ENCODE measurements around the gene APLF.

DNA sequence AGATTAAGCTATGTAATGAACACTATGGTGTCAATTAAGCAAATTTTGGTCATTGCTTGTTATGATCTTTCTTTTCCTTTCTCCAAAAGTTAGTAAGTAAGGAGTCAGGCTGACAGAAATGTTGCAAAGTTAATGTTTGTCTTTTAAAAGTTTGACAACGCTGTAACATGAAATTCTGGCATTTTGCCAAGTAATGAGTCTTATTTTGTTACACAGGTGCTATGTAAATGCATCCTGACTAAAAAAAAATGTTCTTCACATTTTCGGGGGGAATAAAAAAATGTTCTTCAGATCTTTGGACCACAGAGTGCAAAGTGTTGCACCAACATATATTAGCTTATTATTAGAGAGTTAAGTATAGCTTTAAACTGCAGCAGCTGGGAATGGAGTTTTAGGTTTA, 121.2 kb downstream of the APLF start:
- TF ChIP-seq FOXM1 (IDR thresholded peaks at IDR 0.05; ENCODE audit: borderline replicate concordance) (no peak), TARDBP (IDR thresholded peaks at IDR 0.05) (no peak), FOXA1 (IDR thresholded peaks at IDR 0.05) (no peak), L3MBTL2 (conservative IDR thresholded peaks at IDR 0.05) (no peak), SP1 (IDR thresholded peaks at IDR 0.05) (no peak), SUZ12 (IDR thresholded peaks at IDR 0.05) (no peak), NFRKB (IDR thresholded peaks at IDR 0.05) (no peak), BHLHE40 (IDR thresholded peaks at IDR 0.05; ENCODE audit: borderline replicate concordance) (no peak)
- TF ChIP-seq, protein P1, sequence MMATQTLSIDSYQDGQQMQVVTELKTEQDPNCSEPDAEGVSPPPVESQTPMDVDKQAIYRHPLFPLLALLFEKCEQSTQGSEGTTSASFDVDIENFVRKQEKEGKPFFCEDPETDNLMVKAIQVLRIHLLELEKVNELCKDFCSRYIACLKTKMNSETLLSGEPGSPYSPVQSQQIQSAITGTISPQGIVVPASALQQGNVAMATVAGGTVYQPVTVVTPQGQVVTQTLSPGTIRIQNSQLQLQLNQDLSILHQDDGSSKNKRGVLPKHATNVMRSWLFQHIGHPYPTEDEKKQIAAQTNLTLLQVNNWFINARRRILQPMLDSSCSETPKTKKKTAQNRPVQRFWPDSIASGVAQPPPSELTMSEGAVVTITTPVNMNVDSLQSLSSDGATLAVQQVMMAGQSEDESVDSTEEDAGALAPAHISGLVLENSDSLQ (IDR thresholded peaks at IDR 0.05) = no peak
